B cell (primary cell): ENCODE results near the gene THEM5. TPM values are rescaled to one million over a fixed set of nuclear protein-coding genes. Genes with fewer than 3 reads are reported as not detected.

Experiments
- ATAC-seq: fragments of 200-7000 bp; cut with Tn5 transposase; one replicate; pipeline ENCODE4 v1.10.0; 2021; ENCODE audit warnings: low read depth, mild to moderate bottlenecking, moderate number of reproducible peaks, moderate library complexity
- CTCF ChIA-PET: fragments of 350-600 bp; sonication (Branson Sonifier 250); formaldehyde crosslinking; loops from one replicate; lab custom pipeline; 2021; ENCODE audit warnings: antibody characterized with exemption, inconsistent platforms; lab: Charles Lee
- POLR2A ChIA-PET: fragments of 350-600 bp; sonication (Branson Sonifier 250); formaldehyde crosslinking; loops from one replicate; lab custom pipeline; 2021; ENCODE audit warnings: antibody characterized with exemption; lab: Charles Lee
- DNase-seq: peaks from one replicate; pipeline ENCODE4 v3.0.0; 2013
- H2AFZ ChIP-seq: 2 replicates; pipeline ENCODE4 v1.6.1; 2012; ENCODE audit warnings: mild to moderate bottlenecking, low read depth, low read length; ENCODE audit not compliant: insufficient read depth, poor library complexity, severe bottlenecking
- H3K27ac ChIP-seq, 2 donors: 1 replicate in 1 of 2; 2 replicates in 1 of 2; pipeline ENCODE4 v1.5.1; 2012 to 2013; ENCODE audit warnings: low read length in 2 of 2, mild to moderate bottlenecking in 2 of 2, moderate library complexity in 1 of 2
- H3K27me3 ChIP-seq, 4 experiments: fragments of 200-600 bp in 1 of 4; sonication (generic) in 1 of 4; replicated peaks in 1 of 4; 1 replicate in 2 of 4; 2 replicates in 2 of 4; pipeline versions ENCODE4 v1.6.1 to v1.7.0; 2013 to 2016; ENCODE audit warnings: low read length in 3 of 4, mild to moderate bottlenecking in 2 of 4, mixed read lengths in 1 of 4, moderate library complexity in 1 of 4; ENCODE audit not compliant: insufficient read depth in 4 of 4, control insufficient read depth in 3 of 4; ENCODE audit errors: control extremely low read depth in 1 of 4
- H3K36me3 ChIP-seq, 2 experiments: replicated peaks in 1 of 2; 1 replicate in 1 of 2; 2 replicates in 1 of 2; pipeline versions ENCODE4 v1.6.1 to v1.7.1; 2013; ENCODE audit warnings: low read length in 1 of 2; ENCODE audit not compliant: insufficient read depth in 2 of 2, control insufficient read depth in 1 of 2; ENCODE audit errors: control extremely low read depth in 1 of 2, extremely low read depth in 1 of 2
- H3K4me1 ChIP-seq, 2 donors: fragments of 200-600 bp in 1 of 2; sonication (generic) in 1 of 2; 1 replicate in 1 of 2; 2 replicates in 1 of 2; pipeline versions ENCODE4 v1.5.1 to v1.6.1; 2013 to 2017; ENCODE audit warnings: low read length in 2 of 2; ENCODE audit not compliant: control insufficient read depth in 2 of 2, insufficient read depth in 2 of 2
- H3K4me2 ChIP-seq: replicated peaks from 2 replicates; pipeline ENCODE3; 2012; ENCODE audit warnings: mild to moderate bottlenecking, low read depth, low read length; ENCODE audit not compliant: poor library complexity, severe bottlenecking
- H3K4me3 ChIP-seq, 5 experiments: fragments of 200-600 bp in 1 of 5; sonication (generic) in 1 of 5; 1 replicate in 3 of 5; 2 replicates in 2 of 5; pipeline versions ENCODE4 v1.5.1 to v1.7.0; 2011 to 2016; ENCODE audit warnings: low read length in 4 of 5, mild to moderate bottlenecking in 4 of 5, low read depth in 2 of 5, control low read depth in 1 of 5, moderate library complexity in 1 of 5; ENCODE audit not compliant: insufficient read depth in 1 of 5; ENCODE audit errors: control extremely low read depth in 1 of 5, extremely low read depth in 1 of 5
- H3K79me2 ChIP-seq: fragments of 200-600 bp; sonication (generic); one replicate; pipeline ENCODE4 v1.6.0; 2016; ENCODE audit warnings: low read length; ENCODE audit not compliant: control insufficient read depth, insufficient read depth
- H3K9ac ChIP-seq: fragments of 200-600 bp; sonication (generic); 2 replicates; pipeline ENCODE4 v1.6.1; 2017; ENCODE audit warnings: mild to moderate bottlenecking, low read length, moderate library complexity
- H3K9me3 ChIP-seq, 3 donors: one replicate each; pipeline versions ENCODE4 v1.6.1 to v1.7.1; 2013; ENCODE audit warnings: low read length in 2 of 3; ENCODE audit not compliant: control insufficient read depth in 2 of 3, insufficient read depth in 1 of 3; ENCODE audit errors: control extremely low read depth in 1 of 3
- H4K20me1 ChIP-seq: 2 replicates; pipeline ENCODE4 v1.6.0; 2012; ENCODE audit warnings: mild to moderate bottlenecking, low read length; ENCODE audit not compliant: insufficient read depth, control insufficient read depth, poor library complexity, severe bottlenecking
- H3K27ac Mint-ChIP-seq: one replicate; pipeline ENCODE4 v1.8.0; 2021; ENCODE audit warnings: mixed read lengths
- H3K27me3 Mint-ChIP-seq: one replicate; pipeline ENCODE4 v1.8.0; 2021; ENCODE audit warnings: mixed read lengths
- H3K4me1 Mint-ChIP-seq: one replicate; pipeline ENCODE4 v1.8.0; 2021; ENCODE audit warnings: mixed read lengths
- H3K4me3 Mint-ChIP-seq: one replicate; pipeline ENCODE4 v1.8.0; 2021; ENCODE audit warnings: mixed read lengths
- H3K9me3 Mint-ChIP-seq: one replicate; pipeline ENCODE4 v1.8.0; 2022; ENCODE audit warnings: mixed read lengths; ENCODE audit not compliant: insufficient read depth
- CTCF ChIP-seq: fragments of 200-600 bp; IDR thresholded peaks from one replicate; pipeline ENCODE4 v1.8.0; 2022; ENCODE audit warnings: antibody characterized with exemption, mild to moderate bottlenecking
- EZH2 ChIP-seq: IDR thresholded peaks from 2 replicates; pipeline ENCODE4 v1.6.1; 2012; ENCODE audit warnings: borderline replicate concordance, low read depth, mild to moderate bottlenecking, moderate library complexity, low read length; ENCODE audit not compliant: insufficient read depth, poor library complexity, severe bottlenecking
- WGBS: methylation state at CpG from one replicate; pipeline ENCODE4 v1.1.5; 2013; ENCODE audit warnings: missing lambda C conversion rate; ENCODE audit not compliant: insufficient coverage; 5-methylcytosine and 5-hydroxymethylcytosine counted together
- intact Hi-C: fragments of 100-400 bp; cut with micrococcal nuclease; formaldehyde crosslinking; loops from one replicate; pipeline ENCODE4 v1.10.0; 2022
- polyA plus RNA-seq: library from polyadenylated mRNA; depleted of rRNA; stranded (reverse); fragments of >200 nt; gene quantifications from 2 replicates; pipeline ENCODE4 v1.2.3, GENCODE V29; 2012
- total RNA-seq, 2 donors: library from RNA; stranded (reverse); fragments of 120-200 nt in 1 of 2; gene quantifications; 1 replicate in 1 of 2; 2 replicates in 1 of 2; pipeline versions ENCODE4 v1.2.3 to v1.2.4, GENCODE V29; 2013 to 2022

The THEM5 gene
- total and polyA plus RNA-seq, 2 donors (not counting 1 experiment from before 2014, with no cell fraction given) = not detected

- ATAC-seq (no peak), DNase-seq (no peak)
- POLR2A ChIA-PET = interaction anchor here (0.7 kb wide), 1 partner anchor 22 kb away, joined by 4 read pairs; no protein-coding TSS in a partner anchor
- CTCF ChIA-PET = no interaction called here
- 92% methylated on average over 6 of the region's 6 CpGs for WGBS
- TF ChIP-seq CTCF = no peak
- no peak for TF ChIP-seq EZH2
- H3K4me3 Mint-ChIP-seq = no peak overlapping the region
- Histone ChIP-seq H4K20me1 (no peaks in the 10 kb centered on the region), H3K9ac (no peak overlapping the region), H3K27me3 (no peaks in the 10 kb centered on the region), H3K9me3 (no peaks in the 10 kb centered on the region), H3K36me3 (no peaks in the 10 kb centered on the region), H2AFZ (no peak overlapping the region), H3K27ac (no peak overlapping the region), H3K4me2 (no peak overlapping the region), H3K4me1 (peaks cover 8 to 15% of the 10 kb centered on the region in 2 donors), H3K79me2 (no peaks in the 10 kb centered on the region), H3K4me3 (no peak overlapping the region)
- no peaks in the 10 kb centered on the region for H3K9me3 Mint-ChIP-seq
- peaks cover 3% of the 10 kb centered on the region for H3K27me3 Mint-ChIP-seq
- H3K27ac Mint-ChIP-seq = no peak overlapping the region
- intact Hi-C loops = no loop called here
- peaks cover 12% of the 10 kb centered on the region for H3K4me1 Mint-ChIP-seq
Observed at GRCh38 chr1:151858886-151859665, 5.6 kb upstream of the THEM5 start.

GRCh38 chr1:151858030-151858746 is 4.7 kb upstream of the THEM5 start:
- no peaks in the 10 kb centered on the region for H4K20me1 ChIP-seq
- no peak overlapping the region for H3K4me3 ChIP-seq
- POLR2A ChIA-PET = no interaction called here
- H3K4me1 ChIP-seq = peaks cover 8 to 15% of the 10 kb centered on the region in 2 donors
- peaks cover 12% of the 10 kb centered on the region for H3K4me1 Mint-ChIP-seq
- no peak for DNase-seq
- no peak overlapping the region for H3K4me2 ChIP-seq
- H3K36me3 ChIP-seq = no peaks in the 10 kb centered on the region
- H2AFZ ChIP-seq = no peak overlapping the region
- H3K9me3 ChIP-seq = no peaks in the 10 kb centered on the region
- H3K9me3 Mint-ChIP-seq = no peaks in the 10 kb centered on the region
- no peaks in the 10 kb centered on the region for H3K79me2 ChIP-seq
- no peak overlapping the region for H3K27ac Mint-ChIP-seq
- WGBS = 62% methylated on average over 2 of the region's 3 CpGs
- no peak overlapping the region for H3K4me3 Mint-ChIP-seq
- intact Hi-C loops = no loop called here
- CTCF ChIA-PET = interaction anchor here (0.8 to 0.9 kb wide), 2 partner anchors 11 to 75 kb away, joined by 3 to 4 read pairs; no protein-coding TSS in a partner anchor
- no peaks in the 10 kb centered on the region for H3K27me3 ChIP-seq
- no peak overlapping the region for H3K27ac ChIP-seq
- no peak overlapping the region for H3K9ac ChIP-seq
- ATAC-seq = no peak
- peaks cover 3% of the 10 kb centered on the region for H3K27me3 Mint-ChIP-seq
- TF ChIP-seq CTCF (no peak), EZH2 (no peak)
